ENCODE data around the gene SPNS3. TPM values are rescaled to one million over a fixed set of nuclear protein-coding genes. Genes with fewer than 3 reads are reported as not detected.
A peak's percentile ranks its signal among the peaks of the same experiment; 100 is the strongest.

The SPNS3 gene
- total RNA-seq, 1 donor from 2014 or later: 0.18 TPM

GRCh38 chr17:4502466-4503154 is 68.9 kb downstream of the SPNS3 start:
- H3K4me3 Mint-ChIP-seq (ENCODE audit: unreplicated experiment): peak overlapping the region; percentile 42
- peaks cover 19% of the 10 kb centered on the region for H3K27me3 Mint-ChIP-seq (ENCODE audit: unreplicated experiment)
- H3K27ac Mint-ChIP-seq (ENCODE audit: unreplicated experiment): peak overlapping the region; percentile 21
- peaks cover 13% of the 10 kb centered on the region for H3K36me3 Mint-ChIP-seq (ENCODE audit: low read depth, unreplicated experiment)
- H3K9me3 Mint-ChIP-seq (ENCODE audit: unreplicated experiment): no peaks in the 10 kb centered on the region
- peaks cover 63% of the 10 kb centered on the region for H3K4me1 Mint-ChIP-seq (ENCODE audit: unreplicated experiment)
- DNase-seq (ENCODE audit: low spot score): no peak
- TF ChIP-seq CTCF (IDR thresholded peaks at IDR 0.05; ENCODE audit: unreplicated experiment): no peak

- Mint-ChIP-seq H3K27me3 (ENCODE audit: unreplicated experiment) (peaks cover 23% of the 10 kb centered on the region), H3K27ac (ENCODE audit: unreplicated experiment) (peak overlapping the region; percentile 92), H3K4me3 (ENCODE audit: unreplicated experiment) (peak overlapping the region; percentile 69), H3K9me3 (ENCODE audit: unreplicated experiment) (no peaks in the 10 kb centered on the region), H3K4me1 (ENCODE audit: unreplicated experiment) (peaks cover 70% of the 10 kb centered on the region), H3K36me3 (ENCODE audit: low read depth, unreplicated experiment) (peaks cover 18% of the 10 kb centered on the region)
- TF ChIP-seq CTCF (IDR thresholded peaks at IDR 0.05; ENCODE audit: unreplicated experiment): no peak
- no peak for DNase-seq (ENCODE audit: low spot score)
Measured at GRCh38 chr17:4503283-4504025, 69.7 kb downstream of the SPNS3 start.

GRCh38 chr17:4504188-4504587 is 70.4 kb downstream of the SPNS3 start:
- H3K9me3 Mint-ChIP-seq (ENCODE audit: unreplicated experiment): no peaks in the 10 kb centered on the region
- DNase-seq (ENCODE audit: low spot score): no peak
- TF ChIP-seq CTCF (IDR thresholded peaks at IDR 0.05; ENCODE audit: unreplicated experiment): no peak
- H3K27ac Mint-ChIP-seq (ENCODE audit: unreplicated experiment): peak overlapping the region; percentile 95
- peaks cover 25% of the 10 kb centered on the region for H3K36me3 Mint-ChIP-seq (ENCODE audit: low read depth, unreplicated experiment)
- peak overlapping the region; percentile 31 for H3K4me3 Mint-ChIP-seq (ENCODE audit: unreplicated experiment)
- H3K27me3 Mint-ChIP-seq (ENCODE audit: unreplicated experiment): peaks cover 27% of the 10 kb centered on the region
- peaks cover 77% of the 10 kb centered on the region for H3K4me1 Mint-ChIP-seq (ENCODE audit: unreplicated experiment)

GRCh38 chr17:4505187-4505586 is 71.4 kb downstream of the SPNS3 start:
- Mint-ChIP-seq H3K27ac (ENCODE audit: unreplicated experiment) (peak overlapping the region; percentile 95), H3K27me3 (ENCODE audit: unreplicated experiment) (peaks cover 27% of the 10 kb centered on the region), H3K9me3 (ENCODE audit: unreplicated experiment) (no peaks in the 10 kb centered on the region), H3K4me3 (ENCODE audit: unreplicated experiment) (peak overlapping the region; percentile 31), H3K4me1 (ENCODE audit: unreplicated experiment) (peaks cover 78% of the 10 kb centered on the region), H3K36me3 (ENCODE audit: low read depth, unreplicated experiment) (peaks cover 30% of the 10 kb centered on the region)
- TF ChIP-seq CTCF (IDR thresholded peaks at IDR 0.05; ENCODE audit: unreplicated experiment): no peak
- no peak for DNase-seq (ENCODE audit: low spot score)
